Fibroblast of the aortic adventitia (primary cell): ENCODE data around the gene PACSIN3. TPM values are rescaled to one million over a fixed set of nuclear protein-coding genes. Genes with fewer than 3 reads are reported as not detected.
"Not testable (repeated sequence)": the region's sequence is repeated elsewhere in the genome, so short reads cannot be mapped to it uniquely, and the experiment has no call there.

ENCODE experiments used
- DNase-seq: peaks from one replicate; pipeline ENCODE4 v3.0.0-alpha.2; 2010; ENCODE audit warnings: low read depth
- H3K4me3 ChIP-seq: 2 replicates; pipeline ENCODE4 v1.5.1; 2011; ENCODE audit warnings: low read depth, mild to moderate bottlenecking, control low read depth, low read length, moderate library complexity
- CTCF ChIP-seq: IDR thresholded peaks from 2 replicates; pipeline ENCODE4 v1.5.1; 2011; ENCODE audit warnings: mild to moderate bottlenecking, low read length, control low read depth, inconsistent platforms; ENCODE audit not compliant: insufficient read depth
- total RNA-seq: library from RNA; depleted of rRNA; stranded (reverse); fragments of >200 nt; gene quantifications from 2 replicates; pipeline ENCODE4 v1.2.3, GENCODE V29; 2012; ENCODE audit warnings: low replicate concordance

Gene PACSIN3
- total RNA-seq, 1 donor, result 28.8 TPM

GRCh38 chr11:47212938-47213337 lies 26.7 kb upstream of the PACSIN3 start:
- TF ChIP-seq CTCF, result no peak
- DNase-seq, result no peak
- no peak overlapping the region for H3K4me3 ChIP-seq

- H3K4me3 ChIP-seq, result no peak overlapping the region
- no peak for DNase-seq
- TF ChIP-seq CTCF, result no peak
Observed at GRCh38 chr11:47208628-47209027, 22.4 kb upstream of the PACSIN3 start.

GRCh38 chr11:47208008-47208552 lies 21.8 kb upstream of the PACSIN3 start:
- not testable (repeated sequence) for H3K4me3 ChIP-seq, DNase-seq

GRCh38 chr11:47207459-47207858 lies 21.2 kb upstream of the PACSIN3 start:
- no peak for TF ChIP-seq CTCF
- H3K4me3 ChIP-seq, result no peak overlapping the region
- DNase-seq, result no peak

GRCh38 chr11:47206577-47206976 lies 20.3 kb upstream of the PACSIN3 start:
- DNase-seq, H3K4me3 ChIP-seq: not testable (repeated sequence)

GRCh38 chr11:47204637-47204989 lies 18.4 kb upstream of the PACSIN3 start:
- DNase-seq, result peak; percentile 89

GRCh38 chr11:47202576-47202975 lies 16.3 kb upstream of the PACSIN3 start:
- DNase-seq, result no peak
- no peak for TF ChIP-seq CTCF
- no peak overlapping the region for H3K4me3 ChIP-seq

More at GRCh38 chr11:47204637-47204989, 18.4 kb upstream of the PACSIN3 start:
- no peak for TF ChIP-seq CTCF
- no peak overlapping the region for H3K4me3 ChIP-seq

GRCh38 chr11:47201015-47201414 lies 14.8 kb upstream of the PACSIN3 start:
- no peak for DNase-seq

GRCh38 chr11:47198161-47198560 lies 11.9 kb upstream of the PACSIN3 start:
- not testable (repeated sequence) for DNase-seq, H3K4me3 ChIP-seq

More at GRCh38 chr11:47201015-47201414, 14.8 kb upstream of the PACSIN3 start:
- H3K4me3 ChIP-seq, result no peak overlapping the region
- TF ChIP-seq CTCF, result no peak
